ENCODE measurements around the gene ADK. TPM values are rescaled to one million over a fixed set of nuclear protein-coding genes. Genes with fewer than 3 reads are reported as not detected.
A peak's percentile ranks its signal among the peaks of the same experiment; 100 is the strongest.

Gene ADK
- total RNA-seq, 1 experiment from 2014 or later = 26.8 TPM

GRCh38 chr10:74437822-74438221 is 286.8 kb downstream of the ADK start:
- Mint-ChIP-seq H3K4me3 (no peak overlapping the region), H3K27ac (peak overlapping the region in 2 of 3 experiments; percentile 13 to 22; a peak in 2 of 7 replicates), H3K27me3 (ENCODE audit: low read depth) (no peaks in the 10 kb centered on the region), H3K9me3 (no peaks in the 10 kb centered on the region), H3K36me3 (ENCODE audit: insufficient read depth in 1 of 3, low read depth in 3 of 3) (no peaks in the 10 kb centered on the region), H3K4me1 (peaks cover 13 to 16% of the 10 kb centered on the region in 2 experiments)
- Histone ChIP-seq H3K4ac (ENCODE audit: low read depth, low read length) (no peak overlapping the region), H2BK15ac (ENCODE audit: low read depth, low read length) (no peak overlapping the region), H3K18ac (ENCODE audit: insufficient read length, low read depth, low read length) (no peak overlapping the region), H3K27ac (ENCODE audit: insufficient read length, low read depth, low read length) (no peak overlapping the region), H3K56ac (ENCODE audit: insufficient read length, low read depth, low read length) (no peak overlapping the region), H2BK12ac (ENCODE audit: insufficient read length, low read depth, low read length) (no peak overlapping the region), H3K23ac (ENCODE audit: insufficient read length, low read depth, low read length) (no peak overlapping the region), H3K79me1 (ENCODE audit: insufficient read depth, low read depth, low read length, poor library complexity, severe bottlenecking) (no peaks in the 10 kb centered on the region), H4K5ac (ENCODE audit: insufficient read length, low read depth, low read length) (no peak overlapping the region), H3T11ph (ENCODE audit: low read length) (no peak overlapping the region), H2AK5ac (ENCODE audit: insufficient read length, low read length) (no peak overlapping the region), H3K23me2 (ENCODE audit: insufficient read length, low read depth, low read length, poor library complexity, severe bottlenecking) (no peaks in the 10 kb centered on the region), H3K4me2 (ENCODE audit: insufficient read depth, insufficient read length, low read length) (no peak overlapping the region), H2BK20ac (ENCODE audit: low read depth, low read length, poor library complexity, severe bottlenecking) (no peak overlapping the region), H3K9me3 (ENCODE audit: control insufficient read depth, low read depth, low read length) (no peaks in the 10 kb centered on the region), H3K14ac (ENCODE audit: insufficient read depth, low read length) (no peak overlapping the region), H3K9ac (ENCODE audit: extremely low read depth, insufficient read length, low read length) (no peak overlapping the region), H3K4me1 (ENCODE audit: insufficient read depth, low read length) (no peaks in the 10 kb centered on the region), H4K20me1 (ENCODE audit: control insufficient read depth, insufficient read depth, insufficient read length) (no peaks in the 10 kb centered on the region), H2BK5ac (ENCODE audit: insufficient read length, low read length) (no peak overlapping the region), H4K91ac (ENCODE audit: insufficient read length, low read depth, low read length) (no peak overlapping the region), H2AFZ (ENCODE audit: low read length) (no peak overlapping the region), H4K8ac (replicated peaks; ENCODE audit: insufficient read length, low read depth, low read length) (no peak overlapping the region), H3K27me3 (ENCODE audit: insufficient read depth, low read length) (no peaks in the 10 kb centered on the region), H2BK120ac (ENCODE audit: low read depth, low read length, poor library complexity, severe bottlenecking) (no peak overlapping the region), H3K79me2 (ENCODE audit: insufficient read depth, low read length) (no peaks in the 10 kb centered on the region)
- DNase-seq = no peak
- TF ChIP-seq CTCF (conservative IDR thresholded peaks at IDR 0.05) = no peak
